Measurements from ENCODE around the gene CTAGE1.

Gene CTAGE1

DNA sequence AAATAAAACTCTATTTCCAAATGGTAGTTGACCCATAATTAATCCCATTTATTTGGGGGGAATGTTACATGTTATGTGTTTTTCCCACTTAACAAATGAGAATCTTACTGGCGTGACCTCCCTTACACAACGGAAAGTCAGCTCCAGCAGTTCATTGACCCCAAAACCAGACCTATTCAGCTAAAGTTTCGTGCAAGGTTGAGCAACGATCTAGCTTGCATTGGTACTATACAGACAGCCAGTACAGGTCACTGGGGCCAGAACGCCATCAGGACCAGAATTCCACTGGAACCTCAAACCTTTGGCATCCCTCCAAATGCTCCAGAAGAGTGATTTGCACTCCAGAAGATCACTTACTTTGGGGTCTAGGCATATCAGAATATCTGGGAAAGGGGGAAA is 6.8 kb upstream of the CTAGE1 start:
- no peak overlapping the region for H4K91ac ChIP-seq (ENCODE audit: low read depth, low read length, poor library complexity)
- no peaks in the 10 kb centered on the region for H3K36me3 ChIP-seq (replicated peaks in 1 of 2; ENCODE audit: control insufficient read depth in 2 of 2, insufficient read depth in 2 of 2, low read length in 2 of 2)
- WGBS, 2 donors (ENCODE audit: extremely low coverage in 2 of 2, insufficient read length in 2 of 2, insufficient replicate concordance in 1 of 2), result no CpG with 5 or more reads among the region's 5 CpGs
- no peak overlapping the region for H3K18ac ChIP-seq (ENCODE audit: low read length)
- H2BK120ac ChIP-seq (ENCODE audit: low read depth, low read length), result no peak overlapping the region
- H3K27me3 ChIP-seq (ENCODE audit: control insufficient read depth in 3 of 3, insufficient read depth in 3 of 3, low read depth in 1 of 3, low read length in 3 of 3), result no peaks in the 10 kb centered on the region
- H4K8ac ChIP-seq (ENCODE audit: low read depth, low read length), result no peak overlapping the region
- H3K79me1 ChIP-seq (ENCODE audit: low read depth, low read length), result no peaks in the 10 kb centered on the region
- DNase-seq (ENCODE audit: low spot score), result no peak
- H3K9ac ChIP-seq (ENCODE audit: low read depth, low read length, poor library complexity), result no peak overlapping the region
- no peak overlapping the region for H3K4me2 ChIP-seq (ENCODE audit: insufficient read depth, low read length, poor library complexity, severe bottlenecking)
- no peaks in the 10 kb centered on the region for H3K9me3 ChIP-seq (replicated peaks in 1 of 2; ENCODE audit: control insufficient read depth in 2 of 2, insufficient read depth in 1 of 2, low read depth in 1 of 2, low read length in 2 of 2)
- no peak overlapping the region for H3K4me3 ChIP-seq (ENCODE audit: low read length in 2 of 2)
- no peak overlapping the region for H2BK5ac ChIP-seq (ENCODE audit: low read length)
- H2BK12ac ChIP-seq (ENCODE audit: low read length), result no peak overlapping the region
- H2AK5ac ChIP-seq (ENCODE audit: low read depth, low read length), result no peak overlapping the region
- no peak overlapping the region for H3K14ac ChIP-seq (ENCODE audit: low read length)
- H3K4ac ChIP-seq (ENCODE audit: low read length), result no peak overlapping the region
- peaks cover 0 to 2% of the 10 kb centered on the region in 2 donors for H3K4me1 ChIP-seq (ENCODE audit: control insufficient read depth in 2 of 2, insufficient read depth in 1 of 2, low read depth in 1 of 2, low read length in 2 of 2)
- H3K23ac ChIP-seq (ENCODE audit: low read depth, low read length, poor library complexity), result no peak overlapping the region
- H2AFZ ChIP-seq (ENCODE audit: low read length), result no peak overlapping the region
- H2BK15ac ChIP-seq (ENCODE audit: low read length), result no peak overlapping the region
- no peak overlapping the region for H3K27ac ChIP-seq (replicated peaks; ENCODE audit: low read length)

DNA sequence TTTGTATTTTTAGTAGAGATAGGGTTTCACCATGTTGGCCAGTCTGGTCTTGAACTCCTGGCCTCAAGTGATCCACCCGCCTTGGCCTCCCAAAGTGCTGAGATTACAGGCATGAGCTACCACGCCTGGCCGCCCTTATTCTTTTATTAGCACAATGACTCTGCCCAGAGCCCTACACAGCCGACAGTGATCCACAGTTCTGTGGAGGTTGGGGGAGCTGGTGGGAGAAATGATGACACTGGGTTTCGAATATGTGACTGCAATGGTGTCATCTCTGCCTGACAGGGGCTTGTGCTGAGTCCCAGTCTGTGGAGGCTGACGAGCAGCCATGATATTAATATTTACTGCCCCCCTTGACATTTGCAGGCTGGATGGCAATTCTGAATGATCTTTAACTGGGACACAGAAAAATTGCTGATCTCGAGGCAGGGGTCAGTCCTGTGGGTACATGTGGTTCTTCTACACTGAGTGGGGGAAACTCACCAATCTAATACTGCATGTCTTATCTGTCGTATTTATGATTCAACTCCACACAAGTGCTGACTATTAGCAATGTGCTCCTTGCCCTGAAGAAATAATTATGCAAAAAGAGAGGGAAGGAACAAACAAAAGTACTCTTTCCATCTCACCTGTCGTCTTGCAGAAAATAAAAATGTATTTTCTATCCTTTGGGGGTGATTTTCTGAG is 6.3 kb upstream of the CTAGE1 start:
- no peak overlapping the region for H3K18ac ChIP-seq (ENCODE audit: low read length)
- peaks cover 0 to 2% of the 10 kb centered on the region in 2 donors for H3K4me1 ChIP-seq (ENCODE audit: control insufficient read depth in 2 of 2, insufficient read depth in 1 of 2, low read depth in 1 of 2, low read length in 2 of 2)
- H3K79me1 ChIP-seq (ENCODE audit: low read depth, low read length), result no peaks in the 10 kb centered on the region
- no peak overlapping the region for H2BK120ac ChIP-seq (ENCODE audit: low read depth, low read length)
- H3K27me3 ChIP-seq (ENCODE audit: control insufficient read depth in 3 of 3, insufficient read depth in 3 of 3, low read depth in 1 of 3, low read length in 3 of 3), result no peaks in the 10 kb centered on the region
- H2AFZ ChIP-seq (ENCODE audit: low read length), result no peak overlapping the region
- H2BK15ac ChIP-seq (ENCODE audit: low read length), result no peak overlapping the region
- H3K9ac ChIP-seq (ENCODE audit: low read depth, low read length, poor library complexity), result no peak overlapping the region
- no peak overlapping the region for H2AK5ac ChIP-seq (ENCODE audit: low read depth, low read length)
- no peaks in the 10 kb centered on the region for H3K36me3 ChIP-seq (replicated peaks in 1 of 2; ENCODE audit: control insufficient read depth in 2 of 2, insufficient read depth in 2 of 2, low read length in 2 of 2)
- no peak for DNase-seq (ENCODE audit: low spot score)
- H3K27ac ChIP-seq (replicated peaks; ENCODE audit: low read length), result no peak overlapping the region
- H3K23ac ChIP-seq (ENCODE audit: low read depth, low read length, poor library complexity), result no peak overlapping the region
- H2BK12ac ChIP-seq (ENCODE audit: low read length), result no peak overlapping the region
- H3K4me2 ChIP-seq (ENCODE audit: insufficient read depth, low read length, poor library complexity, severe bottlenecking), result no peak overlapping the region
- no peak overlapping the region for H2BK5ac ChIP-seq (ENCODE audit: low read length)
- H3K9me3 ChIP-seq (replicated peaks in 1 of 2; ENCODE audit: control insufficient read depth in 2 of 2, insufficient read depth in 1 of 2, low read depth in 1 of 2, low read length in 2 of 2), result peaks cover 0 to under 1% of the 10 kb centered on the region in 2 donors
- H4K8ac ChIP-seq (ENCODE audit: low read depth, low read length), result no peak overlapping the region
- H3K14ac ChIP-seq (ENCODE audit: low read length), result no peak overlapping the region
- no CpG with 5 or more reads among the region's 9 CpGs for WGBS, 2 donors (ENCODE audit: extremely low coverage in 2 of 2, insufficient read length in 2 of 2, insufficient replicate concordance in 1 of 2)
- H3K4me3 ChIP-seq (ENCODE audit: low read length in 2 of 2), result no peak overlapping the region
- H4K91ac ChIP-seq (ENCODE audit: low read depth, low read length, poor library complexity), result no peak overlapping the region
- no peak overlapping the region for H3K4ac ChIP-seq (ENCODE audit: low read length)

DNA sequence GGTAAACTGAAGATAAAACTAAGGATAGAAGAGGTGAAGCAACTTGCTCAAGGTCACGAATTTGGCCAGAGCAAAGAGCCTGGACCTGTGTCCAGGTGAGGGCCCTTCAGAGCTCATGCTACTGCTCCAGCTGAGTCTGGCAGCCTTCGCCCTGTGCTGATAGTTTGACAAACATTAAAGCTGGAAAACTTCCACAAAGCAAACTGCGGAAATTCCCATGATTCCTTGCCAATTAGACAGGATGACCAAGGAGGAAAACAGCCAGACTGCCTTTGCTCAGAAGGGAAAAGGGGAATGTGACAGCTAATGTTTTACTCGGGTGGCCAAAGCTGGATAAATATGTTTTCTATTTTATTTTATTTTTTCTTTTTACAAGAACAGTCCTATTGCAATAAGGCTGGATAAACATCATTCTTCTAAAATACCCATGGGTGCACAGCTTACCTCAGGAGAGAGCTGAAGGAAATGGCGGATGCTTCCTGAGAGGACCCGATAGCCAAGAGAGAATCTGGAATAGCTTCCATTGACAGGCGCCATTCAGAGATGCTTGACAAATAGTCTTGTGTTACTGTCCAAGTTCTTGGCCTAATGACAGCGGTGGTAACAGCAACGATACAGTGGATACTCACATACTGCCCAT is 5.3 kb upstream of the CTAGE1 start:
- Histone ChIP-seq H3K23ac (ENCODE audit: low read depth, low read length, poor library complexity) (no peak overlapping the region), H4K8ac (ENCODE audit: low read depth, low read length) (no peak overlapping the region), H3K27ac (replicated peaks; ENCODE audit: low read length) (no peak overlapping the region), H3K4me1 (ENCODE audit: control insufficient read depth in 2 of 2, insufficient read depth in 1 of 2, low read depth in 1 of 2, low read length in 2 of 2) (peaks cover 0 to 2% of the 10 kb centered on the region in 2 donors), H4K91ac (ENCODE audit: low read depth, low read length, poor library complexity) (no peak overlapping the region), H2BK15ac (ENCODE audit: low read length) (no peak overlapping the region), H3K18ac (ENCODE audit: low read length) (no peak overlapping the region), H2BK120ac (ENCODE audit: low read depth, low read length) (no peak overlapping the region), H3K4me3 (ENCODE audit: low read length in 2 of 2) (no peak overlapping the region), H3K27me3 (ENCODE audit: control insufficient read depth in 3 of 3, insufficient read depth in 3 of 3, low read depth in 1 of 3, low read length in 3 of 3) (no peaks in the 10 kb centered on the region), H2AK5ac (ENCODE audit: low read depth, low read length) (no peak overlapping the region), H3K4ac (ENCODE audit: low read length) (no peak overlapping the region), H3K79me1 (ENCODE audit: low read depth, low read length) (no peaks in the 10 kb centered on the region), H3K14ac (ENCODE audit: low read length) (no peak overlapping the region), H3K9me3 (replicated peaks in 1 of 2; ENCODE audit: control insufficient read depth in 2 of 2, insufficient read depth in 1 of 2, low read depth in 1 of 2, low read length in 2 of 2) (peaks cover 0 to 2% of the 10 kb centered on the region in 2 donors), H3K9ac (ENCODE audit: low read depth, low read length, poor library complexity) (no peak overlapping the region), H3K36me3 (replicated peaks in 1 of 2; ENCODE audit: control insufficient read depth in 2 of 2, insufficient read depth in 2 of 2, low read length in 2 of 2) (no peaks in the 10 kb centered on the region), H2BK5ac (ENCODE audit: low read length) (no peak overlapping the region), H2AFZ (ENCODE audit: low read length) (no peak overlapping the region), H3K4me2 (ENCODE audit: insufficient read depth, low read length, poor library complexity, severe bottlenecking) (no peak overlapping the region), H2BK12ac (ENCODE audit: low read length) (no peak overlapping the region)
- WGBS, 2 donors (ENCODE audit: extremely low coverage in 2 of 2, insufficient read length in 2 of 2, insufficient replicate concordance in 1 of 2), result no CpG with 5 or more reads among the region's 9 CpGs
- DNase-seq (ENCODE audit: low spot score), result no peak

GRCh38 chr18:22420652-22421051 is 2.9 kb upstream of the CTAGE1 start:
- Histone ChIP-seq H2BK120ac (ENCODE audit: low read depth, low read length) (no peak overlapping the region), H3K36me3 (replicated peaks in 1 of 2; ENCODE audit: control insufficient read depth in 2 of 2, insufficient read depth in 2 of 2, low read length in 2 of 2) (no peaks in the 10 kb centered on the region), H3K9me3 (replicated peaks in 1 of 2; ENCODE audit: control insufficient read depth in 2 of 2, insufficient read depth in 1 of 2, low read depth in 1 of 2, low read length in 2 of 2) (peaks cover 0 to 4% of the 10 kb centered on the region in 2 donors), H3K18ac (ENCODE audit: low read length) (no peak overlapping the region), H3K4ac (ENCODE audit: low read length) (no peak overlapping the region), H4K8ac (ENCODE audit: low read depth, low read length) (no peak overlapping the region), H3K79me1 (ENCODE audit: low read depth, low read length) (no peaks in the 10 kb centered on the region), H3K27me3 (ENCODE audit: control insufficient read depth in 3 of 3, insufficient read depth in 3 of 3, low read depth in 1 of 3, low read length in 3 of 3) (no peaks in the 10 kb centered on the region), H3K23ac (ENCODE audit: low read depth, low read length, poor library complexity) (no peak overlapping the region), H4K91ac (ENCODE audit: low read depth, low read length, poor library complexity) (no peak overlapping the region), H3K27ac (replicated peaks; ENCODE audit: low read length) (no peak overlapping the region), H3K4me3 (ENCODE audit: low read length in 2 of 2) (no peak overlapping the region), H3K4me2 (ENCODE audit: insufficient read depth, low read length, poor library complexity, severe bottlenecking) (no peak overlapping the region), H3K14ac (ENCODE audit: low read length) (no peak overlapping the region), H2BK5ac (ENCODE audit: low read length) (no peak overlapping the region), H2BK12ac (ENCODE audit: low read length) (no peak overlapping the region), H2AK5ac (ENCODE audit: low read depth, low read length) (no peak overlapping the region), H3K9ac (ENCODE audit: low read depth, low read length, poor library complexity) (no peak overlapping the region), H2AFZ (ENCODE audit: low read length) (no peak overlapping the region), H2BK15ac (ENCODE audit: low read length) (no peak overlapping the region), H3K4me1 (ENCODE audit: control insufficient read depth in 2 of 2, insufficient read depth in 1 of 2, low read depth in 1 of 2, low read length in 2 of 2) (peaks cover 0 to 2% of the 10 kb centered on the region in 2 donors)
- no peak for DNase-seq (ENCODE audit: low spot score)
- WGBS, 2 donors (ENCODE audit: extremely low coverage in 2 of 2, insufficient read length in 2 of 2, insufficient replicate concordance in 1 of 2), result no CpG with 5 or more reads among the region's 2 CpGs
